Epithelial cell of esophagus (primary cell): Measurements from ENCODE around the gene U2AF2.

Experiments used
- DNase-seq: peaks from one replicate; pipeline ENCODE4 v3.0.0; 2010; ENCODE audit warnings: low read depth
- H3K4me3 ChIP-seq: 2 replicates; pipeline ENCODE4 v1.5.1; 2011; ENCODE audit warnings: mild to moderate bottlenecking, low read length, control low read depth
- TF ChIP-seq, protein P1 (sequence below): IDR thresholded peaks from 2 replicates; pipeline ENCODE4 v1.5.1; 2011; ENCODE audit warnings: low read depth, mild to moderate bottlenecking, low read length, control low read depth, inconsistent platforms; ENCODE audit not compliant: insufficient read depth; ENCODE audit errors: missing control alignments

The U2AF2 gene

GRCh38 chr19:55654868-55655647 lies at the start of gene U2AF2:
TSS of gene U2AF2 (plus strand) at chr19:55655035. CDS start at chr19:55655105, 70 bp downstream.
- TF ChIP-seq, protein P1, sequence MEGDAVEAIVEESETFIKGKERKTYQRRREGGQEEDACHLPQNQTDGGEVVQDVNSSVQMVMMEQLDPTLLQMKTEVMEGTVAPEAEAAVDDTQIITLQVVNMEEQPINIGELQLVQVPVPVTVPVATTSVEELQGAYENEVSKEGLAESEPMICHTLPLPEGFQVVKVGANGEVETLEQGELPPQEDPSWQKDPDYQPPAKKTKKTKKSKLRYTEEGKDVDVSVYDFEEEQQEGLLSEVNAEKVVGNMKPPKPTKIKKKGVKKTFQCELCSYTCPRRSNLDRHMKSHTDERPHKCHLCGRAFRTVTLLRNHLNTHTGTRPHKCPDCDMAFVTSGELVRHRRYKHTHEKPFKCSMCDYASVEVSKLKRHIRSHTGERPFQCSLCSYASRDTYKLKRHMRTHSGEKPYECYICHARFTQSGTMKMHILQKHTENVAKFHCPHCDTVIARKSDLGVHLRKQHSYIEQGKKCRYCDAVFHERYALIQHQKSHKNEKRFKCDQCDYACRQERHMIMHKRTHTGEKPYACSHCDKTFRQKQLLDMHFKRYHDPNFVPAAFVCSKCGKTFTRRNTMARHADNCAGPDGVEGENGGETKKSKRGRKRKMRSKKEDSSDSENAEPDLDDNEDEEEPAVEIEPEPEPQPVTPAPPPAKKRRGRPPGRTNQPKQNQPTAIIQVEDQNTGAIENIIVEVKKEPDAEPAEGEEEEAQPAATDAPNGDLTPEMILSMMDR: no peak
- DNase-seq: peak; percentile 92
- H3K4me3 ChIP-seq: peak within 1 kb of the TSS; percentile 86

DNA sequence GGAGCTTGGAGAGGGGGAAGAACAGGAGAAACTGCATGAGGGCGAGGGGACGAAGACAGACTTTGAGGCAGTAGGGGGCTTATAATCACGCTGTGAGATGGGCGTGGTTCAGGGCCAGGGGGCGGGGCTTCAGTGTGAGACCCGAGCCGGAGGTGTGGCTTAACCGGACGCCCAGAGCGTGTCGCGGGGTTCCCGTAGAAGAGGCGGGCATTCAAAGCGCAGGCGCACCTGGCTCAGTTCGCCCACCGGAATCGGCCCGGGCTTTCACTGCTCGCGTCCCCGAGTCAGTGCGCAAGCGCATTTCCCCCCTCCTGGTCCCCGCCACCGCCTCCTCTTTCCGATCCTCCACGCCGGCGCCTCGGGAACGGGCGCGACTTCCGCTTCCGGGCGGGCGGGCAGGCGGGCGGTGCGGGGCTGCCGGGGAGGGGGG lies 49.6 kb upstream of the U2AF2 start:
- TF ChIP-seq, protein P1: no peak
- peak overlapping the region; percentile 79 for H3K4me3 ChIP-seq
- peak; percentile 97 for DNase-seq

DNA sequence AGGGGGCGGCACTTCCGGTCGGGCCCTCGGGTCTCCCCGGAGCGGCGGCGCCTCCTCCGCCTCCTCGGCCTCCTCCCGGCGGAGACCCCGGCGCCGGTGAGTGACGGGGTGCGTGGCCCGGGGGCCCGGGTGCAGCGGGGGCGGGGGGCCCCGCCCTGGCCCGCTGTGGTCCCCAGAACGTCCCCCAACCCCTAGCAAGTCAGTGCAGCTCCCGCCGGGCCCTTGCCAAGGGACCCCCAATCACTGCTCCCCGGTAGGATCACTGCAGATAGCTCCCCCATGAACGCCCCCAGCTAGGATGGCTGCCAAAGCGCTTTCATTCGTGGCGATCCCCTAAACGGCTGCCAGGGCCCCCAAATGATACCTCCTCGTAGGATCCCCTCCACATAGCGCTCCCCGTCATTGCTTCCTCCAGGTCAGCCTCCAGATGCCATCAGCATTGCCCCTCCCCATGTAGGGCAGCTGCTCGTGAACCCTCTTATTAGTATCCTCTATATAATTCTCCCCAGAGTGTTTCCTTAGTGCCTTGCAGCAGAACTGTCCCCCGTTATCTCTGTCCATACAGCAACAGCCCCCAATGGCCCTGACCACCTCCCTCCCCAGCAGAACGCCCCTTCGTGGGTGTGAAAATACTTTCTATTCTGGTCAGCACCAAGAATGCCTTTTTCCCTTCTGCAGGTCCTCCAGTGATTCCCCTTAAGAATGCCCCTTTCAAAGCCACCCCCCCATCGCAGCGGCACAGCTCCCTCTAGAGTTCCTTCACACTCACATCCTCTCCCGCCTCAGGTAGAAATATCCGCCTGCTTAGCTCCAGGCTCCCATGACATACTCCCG lies 49.0 kb upstream of the U2AF2 start, which contains the start of gene ZNF865:
TSS of gene ZNF865 (plus strand) at position 11 of the 834 bp plus-strand sequence. CDS start 7,972 bp downstream, outside the sequence.
- TF ChIP-seq, protein P1: peak; percentile 83
- DNase-seq: peak; percentile 89
- peak within 1 kb of the TSS; percentile 79 for H3K4me3 ChIP-seq

- TF ChIP-seq, protein P1: no peak
- peak overlapping the region; percentile 79 for H3K4me3 ChIP-seq
- DNase-seq: no peak
Observed at GRCh38 chr19:55606471-55606787, 48.4 kb upstream of the U2AF2 start.

DNA sequence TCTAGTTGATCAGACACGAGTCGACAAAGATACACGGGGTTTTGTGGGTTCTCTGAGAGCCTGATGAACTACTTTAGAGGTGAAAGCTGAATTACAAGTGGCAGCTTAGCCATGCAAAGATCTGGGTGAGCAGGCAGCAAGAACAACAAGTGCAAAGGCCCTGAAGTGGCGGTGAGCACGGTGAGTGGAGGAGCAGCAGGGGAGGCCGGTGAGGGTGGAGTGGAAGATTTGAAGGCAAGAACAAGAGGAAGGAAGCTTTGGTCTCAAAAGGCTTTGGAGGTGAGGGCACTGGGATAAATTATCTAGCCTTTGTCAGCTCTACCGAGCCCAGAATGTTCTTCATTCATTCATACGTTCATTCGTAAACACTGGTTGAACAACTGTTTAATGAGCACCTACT lies 48.0 kb upstream of the U2AF2 start:
- peak overlapping the region; percentile 79 for H3K4me3 ChIP-seq
- no peak for DNase-seq
- TF ChIP-seq, protein P1: no peak

GRCh38 chr19:55609326-55609725 lies 45.5 kb upstream of the U2AF2 start:
- TF ChIP-seq, protein P1: no peak
- H3K4me3 ChIP-seq: no peak overlapping the region
- no peak for DNase-seq
